Nephron (organoid): Measurements from ENCODE around the gene MAB21L1.

Source experiments
- H3K27ac Mint-ChIP-seq, 3 experiments: 2 replicates each; pipeline ENCODE4 v1.8.0; 2020; ENCODE audit warnings: mixed read lengths in 3 of 3, mild to moderate bottlenecking in 2 of 3, moderate library complexity in 1 of 3
- H3K27me3 Mint-ChIP-seq: 2 replicates; pipeline ENCODE4 v1.8.0; 2021; ENCODE audit warnings: low read depth, mild to moderate bottlenecking, moderate library complexity, mixed read lengths
- H3K36me3 Mint-ChIP-seq: 2 replicates; pipeline ENCODE4 v1.8.0; 2020; ENCODE audit warnings: low read depth, mixed read lengths
- H3K4me1 Mint-ChIP-seq: 2 replicates; pipeline ENCODE4 v1.8.0; 2020; ENCODE audit warnings: mixed read lengths
- H3K4me3 Mint-ChIP-seq, 3 experiments: 2 replicates each; pipeline ENCODE4 v1.8.0; 2020; ENCODE audit warnings: mild to moderate bottlenecking in 3 of 3, mixed read lengths in 3 of 3, moderate library complexity in 2 of 3
- H3K9me3 Mint-ChIP-seq: 2 replicates; pipeline ENCODE4 v1.8.0; 2020; ENCODE audit warnings: mixed read lengths
- CTCF ChIP-seq, 3 experiments: fragments of 200-600 bp; sonication (generic); IDR thresholded peaks; one replicate each; pipeline ENCODE4 v1.5.0; 2021; ENCODE audit warnings: antibody characterized with exemption in 3 of 3; ENCODE audit not compliant: unreplicated experiment in 3 of 3

MAB21L1 gene

GRCh38 chr13:35498231-35498630 is 21.7 kb upstream of the MAB21L1 start:
- Mint-ChIP-seq H3K36me3 (peaks cover 6% of the 10 kb centered on the region), H3K27ac (no peak overlapping the region), H3K4me3 (no peak overlapping the region), H3K9me3 (peaks cover 3% of the 10 kb centered on the region), H3K27me3 (no peaks in the 10 kb centered on the region), H3K4me1 (no peaks in the 10 kb centered on the region)
- TF ChIP-seq CTCF (IDR thresholded peaks at IDR 0.05; ENCODE audit: unreplicated experiment in 3 of 3) = no peak

GRCh38 chr13:35496761-35497386 is 20.4 kb upstream of the MAB21L1 start:
- no peak overlapping the region for H3K27ac Mint-ChIP-seq
- no peaks in the 10 kb centered on the region for H3K4me1 Mint-ChIP-seq
- no peaks in the 10 kb centered on the region for H3K27me3 Mint-ChIP-seq
- no peak for TF ChIP-seq CTCF (IDR thresholded peaks at IDR 0.05; ENCODE audit: unreplicated experiment in 3 of 3)
- peaks cover 3% of the 10 kb centered on the region for H3K9me3 Mint-ChIP-seq
- peaks cover 6% of the 10 kb centered on the region for H3K36me3 Mint-ChIP-seq
- H3K4me3 Mint-ChIP-seq = no peak overlapping the region

GRCh38 chr13:35496006-35496405 is 19.5 kb upstream of the MAB21L1 start:
- no peaks in the 10 kb centered on the region for H3K4me1 Mint-ChIP-seq
- H3K36me3 Mint-ChIP-seq = peaks cover 6% of the 10 kb centered on the region
- no peak overlapping the region for H3K4me3 Mint-ChIP-seq
- no peak overlapping the region for H3K27ac Mint-ChIP-seq
- peaks cover 3% of the 10 kb centered on the region for H3K9me3 Mint-ChIP-seq
- no peaks in the 10 kb centered on the region for H3K27me3 Mint-ChIP-seq
- TF ChIP-seq CTCF (IDR thresholded peaks at IDR 0.05; ENCODE audit: unreplicated experiment in 3 of 3) = no peak

GRCh38 chr13:35489050-35489449 is 12.6 kb upstream of the MAB21L1 start:
- Mint-ChIP-seq H3K4me3 (no peak overlapping the region), H3K27me3 (peaks cover 3% of the 10 kb centered on the region), H3K27ac (peak overlapping the region in 1 of 3 experiments; percentile 70), H3K36me3 (peaks cover under 1% of the 10 kb centered on the region), H3K4me1 (no peaks in the 10 kb centered on the region), H3K9me3 (no peaks in the 10 kb centered on the region)
- TF ChIP-seq CTCF (IDR thresholded peaks at IDR 0.05; ENCODE audit: unreplicated experiment in 3 of 3) = no peak

- Mint-ChIP-seq H3K9me3 (no peaks in the 10 kb centered on the region), H3K4me1 (no peaks in the 10 kb centered on the region), H3K36me3 (no peaks in the 10 kb centered on the region), H3K27me3 (peaks cover 16% of the 10 kb centered on the region), H3K4me3 (no peak overlapping the region), H3K27ac (no peak overlapping the region)
- no peak for TF ChIP-seq CTCF (IDR thresholded peaks at IDR 0.05; ENCODE audit: unreplicated experiment in 3 of 3)
Measured at GRCh38 chr13:35485424-35485823, 8.9 kb upstream of the MAB21L1 start.

- no peak overlapping the region for H3K4me3 Mint-ChIP-seq
- no peaks in the 10 kb centered on the region for H3K36me3 Mint-ChIP-seq
- no peaks in the 10 kb centered on the region for H3K4me1 Mint-ChIP-seq
- H3K27ac Mint-ChIP-seq = no peak overlapping the region
- H3K27me3 Mint-ChIP-seq = peaks cover 26% of the 10 kb centered on the region
- TF ChIP-seq CTCF (IDR thresholded peaks at IDR 0.05; ENCODE audit: unreplicated experiment in 3 of 3) = no peak
- H3K9me3 Mint-ChIP-seq = no peaks in the 10 kb centered on the region
Measured at GRCh38 chr13:35484384-35484783, 7.9 kb upstream of the MAB21L1 start.
